H9 (cell line): ENCODE measurements around the gene TMEM220. TPM values are rescaled to one million over a fixed set of nuclear protein-coding genes. Genes with fewer than 3 reads are reported as not detected.

ENCODE experiments used
- DNase-seq: peaks from one replicate; pipeline ENCODE4 v3.0.0-alpha.2; 2017
- H2AFZ ChIP-seq: one replicate; pipeline ENCODE4 v1.6.1; 2013; ENCODE audit warnings: mild to moderate bottlenecking, low read length, control low read depth, moderate library complexity
- H2AK5ac ChIP-seq: 2 replicates; pipeline ENCODE4 v1.6.1; 2013; ENCODE audit warnings: low read length, control low read depth, mixed read lengths; ENCODE audit not compliant: insufficient read length
- H2BK120ac ChIP-seq: one replicate; pipeline ENCODE4 v1.6.1; 2013; ENCODE audit warnings: low read depth, mild to moderate bottlenecking, low read length, control low read depth, inconsistent platforms; ENCODE audit not compliant: poor library complexity, severe bottlenecking
- H2BK12ac ChIP-seq: 2 replicates; pipeline ENCODE4 v1.6.1; 2013; ENCODE audit warnings: low read length, control low read depth, mixed read lengths, low read depth; ENCODE audit not compliant: insufficient read length
- H2BK15ac ChIP-seq: 2 replicates; pipeline ENCODE4 v1.6.1; 2013; ENCODE audit warnings: low read depth, low read length, control low read depth
- H2BK20ac ChIP-seq: one replicate; pipeline ENCODE4 v1.6.1; 2013; ENCODE audit warnings: low read depth, mild to moderate bottlenecking, low read length, control low read depth, inconsistent platforms; ENCODE audit not compliant: poor library complexity, severe bottlenecking
- H2BK5ac ChIP-seq: 2 replicates; pipeline ENCODE4 v1.6.1; 2013; ENCODE audit warnings: low read length, control low read depth, mixed read lengths; ENCODE audit not compliant: insufficient read length
- H3K14ac ChIP-seq: 2 replicates; pipeline ENCODE4 v1.6.1; 2013; ENCODE audit warnings: low read length, control low read depth; ENCODE audit not compliant: insufficient read depth
- H3K18ac ChIP-seq: 2 replicates; pipeline ENCODE4 v1.6.1; 2013; ENCODE audit warnings: low read depth, mild to moderate bottlenecking, mixed read lengths, low read length, control low read depth; ENCODE audit not compliant: insufficient read length
- H3K23ac ChIP-seq: 2 replicates; pipeline ENCODE4 v1.6.1; 2013; ENCODE audit warnings: low read length, control low read depth, mixed read lengths, low read depth; ENCODE audit not compliant: insufficient read length
- H3K23me2 ChIP-seq: 2 replicates; pipeline ENCODE4 v1.6.1; 2013; ENCODE audit warnings: low read depth, mild to moderate bottlenecking, mixed read lengths, low read length, control low read depth; ENCODE audit not compliant: insufficient read length, poor library complexity, severe bottlenecking
- H3K27ac ChIP-seq: 2 replicates; pipeline ENCODE4 v1.5.1; 2013; ENCODE audit warnings: low read length, control low read depth, mixed read lengths, low read depth; ENCODE audit not compliant: insufficient read length
- H3K27me3 ChIP-seq: 2 replicates; pipeline ENCODE4 v1.6.1; 2013; ENCODE audit warnings: low read length, control low read depth, inconsistent platforms; ENCODE audit not compliant: insufficient read depth
- H3K4ac ChIP-seq: 2 replicates; pipeline ENCODE4 v1.6.1; 2013; ENCODE audit warnings: low read depth, mild to moderate bottlenecking, control low read depth, inconsistent platforms, low read length, moderate library complexity
- H3K4me1 ChIP-seq: 2 replicates; pipeline ENCODE4 v1.6.1; 2013; ENCODE audit warnings: low read length, control low read depth, inconsistent platforms; ENCODE audit not compliant: insufficient read depth
- H3K4me2 ChIP-seq: 2 replicates; pipeline ENCODE4 v1.6.1; 2013; ENCODE audit warnings: low read length, control low read depth, mixed read lengths; ENCODE audit not compliant: insufficient read length, insufficient read depth
- H3K56ac ChIP-seq: 2 replicates; pipeline ENCODE4 v1.6.1; 2013; ENCODE audit warnings: low read depth, mild to moderate bottlenecking, mixed read lengths, low read length, control low read depth; ENCODE audit not compliant: insufficient read length
- H3K79me1 ChIP-seq: 2 replicates; pipeline ENCODE4 v1.6.1; 2013; ENCODE audit warnings: low read depth, mild to moderate bottlenecking, moderate library complexity, low read length, control low read depth, inconsistent platforms; ENCODE audit not compliant: insufficient read depth, poor library complexity, severe bottlenecking
- H3K79me2 ChIP-seq: 2 replicates; pipeline ENCODE4 v1.6.1; 2013; ENCODE audit warnings: low read length, control low read depth, inconsistent platforms; ENCODE audit not compliant: insufficient read depth
- H3K9ac ChIP-seq: 2 replicates; pipeline ENCODE4 v1.6.1; 2013; ENCODE audit warnings: low read length, control low read depth, mixed read lengths; ENCODE audit not compliant: insufficient read length; ENCODE audit errors: extremely low read depth
- H3K9me3 ChIP-seq: one replicate; pipeline ENCODE4 v1.6.1; 2013; ENCODE audit warnings: low read depth, low read length, inconsistent platforms; ENCODE audit not compliant: control insufficient read depth
- H3T11ph ChIP-seq: one replicate; pipeline ENCODE4 v1.6.1; 2013; ENCODE audit warnings: mild to moderate bottlenecking, low read length, control low read depth, inconsistent platforms
- H4K20me1 ChIP-seq: one replicate; pipeline ENCODE4 v1.6.1; 2013; ENCODE audit not compliant: control insufficient read depth, insufficient read length, insufficient read depth
- H4K5ac ChIP-seq: 2 replicates; pipeline ENCODE4 v1.6.1; 2013; ENCODE audit warnings: low read depth, mild to moderate bottlenecking, mixed read lengths, low read length, control low read depth; ENCODE audit not compliant: insufficient read length
- H4K8ac ChIP-seq: replicated peaks from 2 replicates; pipeline ENCODE4 v1.6.1; 2013; ENCODE audit warnings: low read length, control low read depth, mixed read lengths, low read depth; ENCODE audit not compliant: insufficient read length
- H4K91ac ChIP-seq: 2 replicates; pipeline ENCODE4 v1.6.1; 2013; ENCODE audit warnings: low read depth, mild to moderate bottlenecking, moderate library complexity, mixed read lengths, low read length, control low read depth; ENCODE audit not compliant: insufficient read length
- H3K27ac Mint-ChIP-seq, 3 experiments: 2 replicates in 2 of 3; 3 replicates in 1 of 3; pipeline ENCODE4 v1.8.0; 2020 to 2021; ENCODE audit warnings: mixed read lengths in 3 of 3, mild to moderate bottlenecking in 1 of 3, moderate library complexity in 1 of 3
- H3K27me3 Mint-ChIP-seq: 2 replicates; pipeline ENCODE4 v1.8.0; 2021; ENCODE audit warnings: low read depth, mild to moderate bottlenecking, moderate library complexity, mixed read lengths
- H3K36me3 Mint-ChIP-seq, 3 experiments: 2 replicates in 2 of 3; 3 replicates in 1 of 3; pipeline ENCODE4 v1.8.0; 2020 to 2021; ENCODE audit warnings: low read depth in 3 of 3, mixed read lengths in 3 of 3; ENCODE audit not compliant: insufficient read depth in 1 of 3
- H3K4me1 Mint-ChIP-seq, 2 experiments: 2 replicates each; pipeline ENCODE4 v1.8.0; 2020; ENCODE audit warnings: mixed read lengths in 2 of 2
- H3K4me3 Mint-ChIP-seq, 2 experiments: 2 replicates in 1 of 2; 3 replicates in 1 of 2; pipeline ENCODE4 v1.8.0; 2020 to 2021; ENCODE audit warnings: mild to moderate bottlenecking in 2 of 2, mixed read lengths in 2 of 2, moderate library complexity in 1 of 2
- H3K9me3 Mint-ChIP-seq, 2 experiments: 2 replicates in 1 of 2; 3 replicates in 1 of 2; pipeline ENCODE4 v1.8.0; 2020; ENCODE audit warnings: mild to moderate bottlenecking in 2 of 2, mixed read lengths in 2 of 2, moderate library complexity in 1 of 2
- WGBS: extraction: QIAGEN DNeasy Blood & Tissue Kit; methylation state at CpG from one replicate; pipeline ENCODE4 v1.1.7; 2013; ENCODE audit warnings: missing lambda C conversion rate, low lambda C conversion rate, mixed read lengths; ENCODE audit not compliant: insufficient read length; ENCODE audit errors: extremely low coverage; 5-methylcytosine and 5-hydroxymethylcytosine counted together
- total RNA-seq: library from RNA; stranded (reverse); gene quantifications from 2 replicates; pipeline ENCODE4 v1.2.1, GENCODE V29; 2021
- TF ChIP-seq, protein P1 (sequence below): fragments of 200-600 bp; sonication (generic); conservative IDR thresholded peaks from 3 replicates; pipeline ENCODE4 v1.8.0; 2021; ENCODE audit warnings: antibody characterized with exemption, mild to moderate bottlenecking

The TMEM220 gene
- total RNA-seq, 1 experiment from 2014 or later = 6.1 TPM

- Histone ChIP-seq H4K8ac (no peak overlapping the region), H2BK120ac (no peak overlapping the region), H3K79me2 (no peaks in the 10 kb centered on the region), H2AFZ (no peak overlapping the region), H3K18ac (no peak overlapping the region), H3K23me2 (no peaks in the 10 kb centered on the region), H3K9me3 (no peaks in the 10 kb centered on the region), H3K9ac (no peak overlapping the region), H2BK20ac (no peak overlapping the region), H3K79me1 (no peaks in the 10 kb centered on the region), H2BK5ac (no peak overlapping the region), H3K4me1 (no peaks in the 10 kb centered on the region), H3K23ac (no peak overlapping the region), H4K91ac (no peak overlapping the region), H3K27ac (no peak overlapping the region), H3T11ph (no peak overlapping the region), H2BK15ac (no peak overlapping the region), H2AK5ac (no peak overlapping the region), H4K5ac (no peak overlapping the region), H3K4ac (no peak overlapping the region), H3K14ac (no peak overlapping the region), H3K56ac (no peak overlapping the region), H3K27me3 (no peaks in the 10 kb centered on the region), H4K20me1 (no peaks in the 10 kb centered on the region), H2BK12ac (no peak overlapping the region), H3K4me2 (no peak overlapping the region)
- no peak overlapping the region for H3K4me3 Mint-ChIP-seq
- peaks cover 8 to 14% of the 10 kb centered on the region in 2 experiments for H3K9me3 Mint-ChIP-seq
- H3K36me3 Mint-ChIP-seq = peaks cover 4 to 13% (median 6%) of the 10 kb centered on the region in 3 experiments
- TF ChIP-seq, protein P1, sequence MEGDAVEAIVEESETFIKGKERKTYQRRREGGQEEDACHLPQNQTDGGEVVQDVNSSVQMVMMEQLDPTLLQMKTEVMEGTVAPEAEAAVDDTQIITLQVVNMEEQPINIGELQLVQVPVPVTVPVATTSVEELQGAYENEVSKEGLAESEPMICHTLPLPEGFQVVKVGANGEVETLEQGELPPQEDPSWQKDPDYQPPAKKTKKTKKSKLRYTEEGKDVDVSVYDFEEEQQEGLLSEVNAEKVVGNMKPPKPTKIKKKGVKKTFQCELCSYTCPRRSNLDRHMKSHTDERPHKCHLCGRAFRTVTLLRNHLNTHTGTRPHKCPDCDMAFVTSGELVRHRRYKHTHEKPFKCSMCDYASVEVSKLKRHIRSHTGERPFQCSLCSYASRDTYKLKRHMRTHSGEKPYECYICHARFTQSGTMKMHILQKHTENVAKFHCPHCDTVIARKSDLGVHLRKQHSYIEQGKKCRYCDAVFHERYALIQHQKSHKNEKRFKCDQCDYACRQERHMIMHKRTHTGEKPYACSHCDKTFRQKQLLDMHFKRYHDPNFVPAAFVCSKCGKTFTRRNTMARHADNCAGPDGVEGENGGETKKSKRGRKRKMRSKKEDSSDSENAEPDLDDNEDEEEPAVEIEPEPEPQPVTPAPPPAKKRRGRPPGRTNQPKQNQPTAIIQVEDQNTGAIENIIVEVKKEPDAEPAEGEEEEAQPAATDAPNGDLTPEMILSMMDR = no peak
- H3K27ac Mint-ChIP-seq = no peak overlapping the region
- no peak for DNase-seq
- no CpG with 5 or more reads among the region's 2 CpGs for WGBS
- H3K27me3 Mint-ChIP-seq = no peaks in the 10 kb centered on the region
- peaks cover 4 to 10% of the 10 kb centered on the region in 2 experiments; a peak in 3 of 4 replicates for H3K4me1 Mint-ChIP-seq
Observed at GRCh38 chr17:10773391-10773790, 43.6 kb upstream of the TMEM220 start.
